Activated CD8-positive, alpha-beta memory T cell treated with anti-CD3 and anti-CD28 coated beads, Interleukin-2, amount 50 U/mL, for 24 hours (primary cell): ENCODE measurements around the gene WDR31.

Experiments
- DNase-seq: peaks from one replicate; pipeline ENCODE4 v3.0.0-alpha.2; 2020; ENCODE audit errors: extremely low read depth

WDR31 gene

DNA sequence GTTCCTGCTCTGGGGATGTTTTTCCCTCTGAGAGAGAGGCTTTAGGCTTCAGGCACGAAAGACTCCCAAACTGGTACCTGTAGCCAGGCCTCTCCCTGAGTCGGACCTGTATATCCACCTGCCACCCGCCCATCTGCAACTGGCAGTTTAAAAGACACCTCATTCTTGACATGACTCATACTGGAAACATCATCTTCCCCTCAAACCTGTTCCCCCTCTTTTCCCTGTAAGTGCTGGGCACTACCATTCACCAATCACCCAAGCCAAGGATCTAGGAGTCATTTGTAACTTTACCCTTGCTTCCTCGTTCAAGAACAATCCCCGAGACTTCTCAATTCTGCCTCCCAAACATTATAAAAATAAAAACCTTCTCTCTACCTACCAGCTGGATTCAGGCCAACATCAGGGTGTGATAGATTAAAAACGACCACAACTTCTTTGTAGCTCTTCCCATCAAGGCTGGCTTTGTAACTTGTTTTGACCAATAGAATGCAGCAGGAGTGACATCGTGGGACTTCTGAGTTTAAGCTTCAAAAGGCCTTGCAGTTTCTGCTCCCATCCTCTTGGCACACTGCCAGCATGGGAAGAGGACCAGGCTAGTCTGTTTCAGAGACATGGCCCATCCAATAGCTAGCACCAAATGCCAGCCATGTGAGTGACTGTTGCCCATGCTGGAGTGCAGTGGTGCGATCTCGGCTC, 1.8 kb upstream of the WDR31 start:
- DNase-seq, result no peak

DNA sequence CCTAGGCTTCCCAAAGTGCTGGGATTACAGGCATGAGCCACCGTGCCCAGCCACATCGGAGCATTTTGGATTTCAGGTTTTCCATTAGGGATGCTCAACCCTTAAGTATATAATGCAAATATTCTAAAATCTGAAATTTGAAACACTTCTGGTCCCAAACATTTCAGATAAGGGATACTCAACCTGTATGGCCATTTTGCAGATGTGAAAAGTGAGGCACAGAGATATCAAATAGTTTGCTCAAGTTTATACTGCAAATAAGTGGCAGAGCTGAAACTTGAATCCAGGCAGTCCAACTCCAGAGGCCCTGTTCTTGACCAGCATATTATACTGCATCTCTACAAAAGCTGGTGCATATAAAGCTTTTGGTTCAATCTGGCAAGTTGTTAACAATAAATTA, 2.4 kb downstream of the WDR31 start:
- DNase-seq, result no peak

- DNase-seq, result no peak
Observed at GRCh38 chr9:113331780-113332179, 8.3 kb downstream of the WDR31 start.

DNA sequence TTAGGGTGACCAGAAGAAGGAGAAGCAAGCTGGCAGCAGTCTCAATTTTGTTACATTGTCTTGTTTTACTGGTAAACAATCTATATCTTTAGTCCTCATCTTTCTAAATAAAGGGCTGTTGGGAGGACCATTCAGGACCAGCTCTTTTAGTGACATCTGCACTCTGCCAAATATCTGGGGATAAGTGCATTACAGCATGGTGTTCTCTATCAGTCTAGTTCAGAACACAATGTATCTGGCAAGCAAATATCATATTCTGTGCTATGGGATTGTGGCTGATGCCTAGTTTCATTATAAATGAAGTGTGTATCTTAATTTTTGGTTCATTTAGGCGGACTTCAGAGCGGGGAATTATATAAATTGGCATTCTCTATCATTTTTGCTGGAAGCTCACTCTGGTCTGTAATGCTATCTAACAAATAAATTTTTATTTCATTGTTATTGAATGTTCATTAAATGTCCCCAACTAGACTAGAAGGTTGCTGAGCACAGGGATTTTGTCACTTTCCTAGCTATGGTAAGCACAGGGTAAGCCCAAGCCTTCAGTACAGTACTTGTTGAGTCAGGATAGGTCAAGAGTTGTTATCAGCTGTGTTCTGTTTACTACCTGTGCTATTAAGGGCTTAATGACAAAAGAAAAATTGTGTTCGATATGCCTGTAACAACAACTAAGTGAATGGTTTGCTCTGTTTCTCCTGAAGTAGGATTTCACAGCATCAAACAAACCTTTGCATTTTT, 11.9 kb downstream of the WDR31 start:
- no peak for DNase-seq

- DNase-seq, result no peak
Observed at GRCh38 chr9:113326230-113326629, 13.8 kb downstream of the WDR31 start.

DNA sequence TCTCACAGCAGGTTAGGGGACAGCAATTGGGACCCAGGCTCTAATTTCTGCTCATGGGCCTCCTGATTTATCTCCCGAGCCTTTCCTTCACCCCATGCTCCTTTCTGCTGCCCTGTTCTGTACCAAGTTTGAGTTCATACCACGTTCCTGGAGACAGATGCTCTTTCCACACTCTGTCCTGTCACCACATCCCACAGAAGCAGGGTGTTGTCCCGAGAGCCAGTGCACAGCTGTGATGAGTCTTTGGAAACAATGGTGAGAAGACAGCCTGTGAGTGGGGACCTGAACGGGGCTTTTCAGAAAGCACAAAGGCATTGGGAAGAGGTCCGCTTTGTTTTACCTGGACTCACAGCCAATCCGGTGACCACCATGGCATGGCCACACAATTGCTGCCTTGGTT, 17.4 kb downstream of the WDR31 start:
- no peak for DNase-seq

GRCh38 chr9:113320051-113320450, 20.0 kb downstream of the WDR31 start:
- DNase-seq, result no peak

GRCh38 chr9:113319054-113319453, 21.0 kb downstream of the WDR31 start:
- no peak for DNase-seq

GRCh38 chr9:113317777-113318176, 22.3 kb downstream of the WDR31 start:
- no peak for DNase-seq

DNA sequence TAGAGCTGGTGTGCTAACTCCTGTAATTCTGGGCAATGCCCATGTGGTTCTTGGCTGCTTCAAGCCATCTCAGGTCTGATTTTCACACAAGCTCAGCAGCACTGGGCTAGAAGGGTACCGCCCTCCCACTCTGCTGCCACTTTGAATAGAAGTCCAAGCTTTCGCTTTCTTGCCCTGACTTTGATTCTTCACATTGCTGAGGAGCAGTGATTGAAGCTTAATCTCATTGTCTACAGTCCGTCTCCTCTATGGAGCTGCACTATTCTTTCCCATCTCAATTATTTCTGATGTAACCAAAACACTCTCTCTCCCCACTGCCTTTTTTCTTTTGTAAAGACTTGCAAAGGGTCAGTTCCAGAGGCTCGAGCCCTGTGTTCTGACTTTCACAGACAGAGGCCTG, 24.0 kb downstream of the WDR31 start:
- no peak for DNase-seq

DNA sequence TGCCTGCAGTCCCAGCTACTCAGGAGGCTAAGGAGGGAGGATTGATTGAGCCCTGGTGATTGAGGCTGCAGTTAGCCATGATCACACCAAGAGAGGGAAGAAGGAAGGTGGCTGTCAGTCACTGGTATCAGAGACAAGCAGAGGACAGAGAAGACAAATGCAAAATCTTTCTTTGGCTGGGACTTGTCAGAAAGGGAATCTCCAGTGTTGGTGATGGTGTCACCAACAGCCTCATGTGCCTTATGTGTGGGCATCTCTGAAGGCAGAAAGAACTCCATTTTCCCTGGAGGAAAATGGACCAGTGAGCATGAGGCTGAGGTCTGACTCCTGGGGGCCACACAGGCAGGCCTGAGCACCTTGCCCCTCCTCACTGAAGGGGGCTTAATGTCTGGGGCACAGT, 24.8 kb downstream of the WDR31 start:
- no peak for DNase-seq

DNA sequence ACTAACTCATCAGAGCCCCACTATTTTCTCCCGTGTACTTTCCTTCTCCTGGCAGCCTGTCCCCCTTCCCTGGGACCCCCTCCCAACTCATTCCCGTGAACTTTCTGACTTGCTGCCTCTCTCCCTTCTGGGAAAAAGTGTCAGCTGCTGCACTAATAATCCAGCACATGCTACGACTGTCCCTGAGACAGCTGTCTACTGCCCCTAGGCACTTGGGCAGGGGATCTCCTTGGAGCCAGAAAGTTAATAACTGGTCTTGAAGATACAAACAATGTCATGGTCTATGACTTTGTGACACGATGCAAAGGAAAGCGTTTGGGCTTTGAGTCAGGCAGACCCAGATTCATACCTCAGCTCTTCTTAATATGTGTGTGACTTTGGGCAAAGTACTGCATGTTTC, 26.8 kb downstream of the WDR31 start:
- no peak for DNase-seq

- no peak for DNase-seq
Observed at GRCh38 chr9:113311961-113312360, 28.1 kb downstream of the WDR31 start.

GRCh38 chr9:113310538-113310937, 29.5 kb downstream of the WDR31 start:
- no peak for DNase-seq

- DNase-seq, result no peak
Observed at GRCh38 chr9:113309204-113309813, 30.8 kb downstream of the WDR31 start.

DNA sequence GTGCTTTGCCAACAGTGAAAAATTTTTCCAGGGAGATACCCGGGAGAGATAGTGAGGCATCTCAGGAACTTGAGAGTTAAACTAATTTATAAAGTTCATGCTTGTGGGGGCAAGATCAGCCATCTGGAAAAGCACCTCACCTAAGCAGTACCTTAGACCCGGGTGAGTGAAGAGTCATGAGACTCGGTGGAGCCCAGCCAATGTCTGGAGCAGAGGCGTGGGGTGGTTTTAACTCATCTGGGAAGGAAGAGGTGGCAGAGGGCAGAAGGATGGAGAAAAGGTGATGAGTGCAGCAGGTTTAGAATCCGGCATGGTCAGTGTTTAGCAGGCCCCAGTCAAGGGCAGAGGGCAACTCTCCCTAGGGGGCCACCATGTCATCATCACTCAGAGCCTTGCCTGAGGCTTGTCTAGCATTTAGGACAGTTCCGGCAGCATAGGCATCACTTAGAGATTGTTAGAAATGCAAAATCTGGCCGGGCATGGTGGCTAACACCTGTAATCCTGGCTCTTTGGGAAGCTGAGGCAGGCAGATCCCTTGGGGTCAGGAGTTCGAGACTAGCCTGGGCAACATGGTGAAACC, 32.6 kb downstream of the WDR31 start:
- no peak for DNase-seq

GRCh38 chr9:113306566-113306965, 33.5 kb downstream of the WDR31 start:
- no peak for DNase-seq

DNA sequence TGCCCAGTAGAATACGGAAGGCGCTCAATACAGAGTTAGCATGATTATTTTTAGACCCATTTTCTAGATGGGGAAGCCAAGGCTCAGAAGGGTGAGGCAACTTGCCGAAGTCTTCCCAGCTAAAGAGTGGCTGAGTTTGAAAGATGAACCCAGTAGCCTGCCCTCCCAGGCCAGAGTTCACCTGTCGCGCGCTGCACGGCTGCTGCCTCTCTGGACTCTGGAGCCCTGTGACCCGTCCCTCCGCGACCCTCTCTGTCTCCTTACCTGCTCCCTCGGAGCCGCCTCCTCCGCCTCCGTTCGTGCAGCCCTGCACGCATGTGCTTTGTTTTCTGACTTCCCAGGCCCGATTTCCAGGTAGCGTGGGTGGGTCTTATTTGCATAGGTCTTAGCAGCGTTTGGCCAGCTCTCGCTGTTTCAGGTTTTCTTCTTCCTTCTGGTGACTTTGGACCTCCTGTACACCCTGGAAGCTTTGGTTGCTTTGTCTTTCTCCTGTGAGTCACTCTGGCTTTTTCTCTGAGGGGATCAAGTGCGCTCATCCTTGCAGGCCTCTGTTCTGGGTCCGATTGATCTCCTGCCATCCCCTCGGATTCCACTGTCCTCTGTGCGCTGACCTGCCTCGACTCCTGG, 37.2 kb downstream of the WDR31 start, which contains the start of gene RNF183:
Gene RNF183 (minus strand): TSS at position 585 of the 627 bp plus-strand sequence. CDS start 5,192 bp downstream, outside the sequence.
- DNase-seq, result no peak

GRCh38 chr9:113301548-113301947, 38.5 kb downstream of the WDR31 start:
- DNase-seq, result no peak

DNA sequence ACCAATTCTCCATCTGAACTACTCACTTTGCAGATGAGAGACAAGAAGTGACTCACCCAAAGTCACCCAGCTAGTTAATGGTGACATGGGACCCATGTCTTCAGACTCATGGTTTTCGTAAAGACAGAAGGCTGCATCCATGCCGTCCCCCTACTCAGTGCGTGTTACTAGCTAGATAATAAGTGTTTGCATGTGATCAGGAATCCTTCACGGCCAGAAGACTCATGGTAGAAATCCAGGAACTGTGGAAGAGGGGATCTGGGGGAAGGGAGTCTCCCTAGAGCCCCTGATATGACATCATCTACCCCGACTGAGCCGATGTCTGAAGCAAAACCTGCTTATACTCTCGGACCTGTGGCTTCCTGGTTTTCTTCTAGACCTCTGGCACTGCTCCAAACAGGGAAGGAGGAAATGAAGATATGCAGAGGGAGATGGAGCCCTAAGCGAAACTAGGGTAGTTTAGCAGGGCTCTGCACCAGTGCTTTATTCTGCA, 40.2 kb downstream of the WDR31 start:
- DNase-seq, result no peak

- DNase-seq, result no peak
Observed at GRCh38 chr9:113298924-113299770, 40.9 kb downstream of the WDR31 start.
